Measurements from ENCODE around the gene BMP4.

BMP4 gene

DNA sequence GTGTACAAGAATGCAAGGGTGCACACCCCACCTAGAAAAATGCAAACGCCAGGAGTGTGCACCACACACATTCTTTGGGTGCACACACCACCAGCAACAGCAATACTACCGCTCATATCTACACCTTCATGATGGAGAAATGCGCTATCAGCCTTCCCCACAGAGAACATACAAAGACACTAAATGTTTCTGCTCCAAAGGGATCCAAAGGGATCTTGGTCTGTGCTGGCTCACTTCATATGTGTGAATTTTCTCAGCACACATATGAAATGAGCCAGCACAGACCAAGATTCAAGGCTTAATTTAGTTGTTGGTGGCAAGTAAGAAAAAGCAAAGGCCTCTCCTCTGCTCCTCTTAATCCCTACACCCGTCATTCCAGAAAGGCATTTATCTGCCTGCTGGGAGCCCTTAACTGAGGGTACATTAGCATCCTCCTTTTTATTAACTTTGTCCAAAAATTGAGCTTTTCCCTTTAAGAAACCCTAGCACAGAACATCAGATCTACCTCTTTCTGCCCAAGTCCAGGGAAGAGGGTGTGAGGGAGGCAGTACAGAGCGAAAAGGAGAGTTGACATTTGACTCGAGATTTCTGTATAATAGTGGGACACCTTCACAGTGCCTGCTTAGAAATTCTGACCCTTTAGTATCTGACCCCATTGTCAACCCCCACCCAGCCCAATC lies 8.3 kb downstream of the BMP4 start:
- no peak for ATAC-seq (replicated peaks; ENCODE audit: extremely low read depth, poor library complexity, severe bottlenecking)
- DNase-seq (ENCODE audit: low spot score in 2 of 2), result no peak
- Mint-ChIP-seq H3K27me3 (peaks cover 46% of the 10 kb centered on the region), H3K4me1 (no peaks in the 10 kb centered on the region), H3K27ac (ENCODE audit: low read depth) (no peak overlapping the region), H3K4me3 (no peak overlapping the region), H3K9me3 (no peaks in the 10 kb centered on the region), H3K36me3 (ENCODE audit: insufficient read depth) (peaks cover 2% of the 10 kb centered on the region)

GRCh38 chr14:53947452-53948204 lies 9.0 kb downstream of the BMP4 start:
- peaks cover 41% of the 10 kb centered on the region for H3K27me3 Mint-ChIP-seq
- H3K9me3 Mint-ChIP-seq, result no peaks in the 10 kb centered on the region
- H3K4me1 Mint-ChIP-seq, result no peaks in the 10 kb centered on the region

GRCh38 chr14:53947094-53947445 lies 9.6 kb downstream of the BMP4 start:
- H3K27ac Mint-ChIP-seq (ENCODE audit: low read depth), result no peak overlapping the region

More at GRCh38 chr14:53947452-53948204, 9.0 kb downstream of the BMP4 start:
- Mint-ChIP-seq H3K36me3 (ENCODE audit: insufficient read depth) (peaks cover 2% of the 10 kb centered on the region), H3K27ac (ENCODE audit: low read depth) (no peak overlapping the region), H3K4me3 (no peak overlapping the region)
- ATAC-seq (replicated peaks; ENCODE audit: extremely low read depth, poor library complexity, severe bottlenecking), result no peak
- no peak for DNase-seq (ENCODE audit: low spot score in 2 of 2)

GRCh38 chr14:53946404-53947093 lies 10.1 kb downstream of the BMP4 start:
- no peak for ATAC-seq (replicated peaks; ENCODE audit: extremely low read depth, poor library complexity, severe bottlenecking)
- Mint-ChIP-seq H3K27ac (ENCODE audit: low read depth) (no peak overlapping the region), H3K4me3 (no peak overlapping the region), H3K4me1 (no peaks in the 10 kb centered on the region), H3K27me3 (peaks cover 30% of the 10 kb centered on the region), H3K9me3 (no peaks in the 10 kb centered on the region), H3K36me3 (ENCODE audit: insufficient read depth) (peaks cover 2% of the 10 kb centered on the region)
- DNase-seq (ENCODE audit: low spot score in 2 of 2), result no peak

More at GRCh38 chr14:53947094-53947445, 9.6 kb downstream of the BMP4 start:
- Mint-ChIP-seq H3K36me3 (ENCODE audit: insufficient read depth) (peaks cover 1% of the 10 kb centered on the region), H3K27me3 (peaks cover 35% of the 10 kb centered on the region), H3K4me3 (no peak overlapping the region), H3K4me1 (no peaks in the 10 kb centered on the region), H3K9me3 (no peaks in the 10 kb centered on the region)
- ATAC-seq (replicated peaks; ENCODE audit: extremely low read depth, poor library complexity, severe bottlenecking) (no peak), DNase-seq (ENCODE audit: low spot score in 2 of 2) (no peak)

GRCh38 chr14:53946071-53946403 lies 10.6 kb downstream of the BMP4 start:
- DNase-seq (ENCODE audit: low spot score in 2 of 2) (no peak), ATAC-seq (replicated peaks; ENCODE audit: extremely low read depth, poor library complexity, severe bottlenecking) (no peak)
- Mint-ChIP-seq H3K4me3 (no peak overlapping the region), H3K27ac (ENCODE audit: low read depth) (no peak overlapping the region), H3K4me1 (no peaks in the 10 kb centered on the region), H3K36me3 (ENCODE audit: insufficient read depth) (peaks cover 2% of the 10 kb centered on the region), H3K9me3 (no peaks in the 10 kb centered on the region), H3K27me3 (peaks cover 27% of the 10 kb centered on the region)

GRCh38 chr14:53943751-53944083 lies 12.9 kb downstream of the BMP4 start:
- Mint-ChIP-seq H3K4me3 (no peak overlapping the region), H3K27me3 (peaks cover 18% of the 10 kb centered on the region), H3K36me3 (ENCODE audit: insufficient read depth) (peaks cover 2% of the 10 kb centered on the region), H3K27ac (ENCODE audit: low read depth) (no peak overlapping the region), H3K9me3 (no peaks in the 10 kb centered on the region), H3K4me1 (no peaks in the 10 kb centered on the region)
- ATAC-seq (replicated peaks; ENCODE audit: extremely low read depth, poor library complexity, severe bottlenecking) (no peak), DNase-seq (ENCODE audit: low spot score in 2 of 2) (no peak)

DNA sequence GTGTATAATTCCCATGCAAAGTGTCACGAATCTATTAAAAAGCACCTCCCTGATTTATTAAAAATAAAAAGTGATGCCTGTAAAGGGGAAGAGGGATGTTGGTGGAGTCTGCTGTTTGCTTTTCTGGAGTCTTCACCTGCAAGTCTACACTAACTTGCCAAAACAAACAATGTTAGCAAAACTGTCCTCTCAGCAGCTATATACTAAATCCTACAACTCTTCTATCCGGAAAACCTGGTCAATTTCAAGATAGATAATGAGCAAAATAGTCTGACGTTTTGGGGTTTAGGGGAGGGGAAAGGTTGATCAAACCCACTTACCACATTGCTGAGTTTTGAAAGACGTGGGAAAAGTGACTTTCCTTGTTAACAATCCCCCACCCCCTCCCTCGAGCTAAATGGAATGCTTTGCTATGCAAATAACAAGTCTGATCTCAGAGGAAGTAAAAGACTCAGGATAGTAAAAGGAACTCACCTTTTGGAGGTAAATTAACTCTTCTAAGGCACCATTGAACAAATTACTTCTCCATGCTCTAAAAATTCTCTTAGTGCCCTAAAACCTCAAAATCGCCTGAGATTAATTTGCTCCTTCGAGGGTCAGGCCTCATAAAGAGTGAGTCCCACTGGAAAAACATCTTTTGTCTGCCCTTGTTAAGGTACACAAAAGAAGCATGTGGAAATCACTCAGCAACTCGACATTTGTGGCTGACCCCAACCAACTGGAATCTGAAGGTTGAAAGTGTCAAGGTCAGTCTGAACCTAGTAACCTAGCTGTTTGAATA lies 13.5 kb downstream of the BMP4 start:
- DNase-seq (ENCODE audit: low spot score in 2 of 2) (no peak), ATAC-seq (replicated peaks; ENCODE audit: extremely low read depth, poor library complexity, severe bottlenecking) (no peak)
- no peaks in the 10 kb centered on the region for H3K4me1 Mint-ChIP-seq
- H3K9me3 Mint-ChIP-seq, result no peaks in the 10 kb centered on the region
- no peak overlapping the region for H3K4me3 Mint-ChIP-seq
- H3K36me3 Mint-ChIP-seq (ENCODE audit: insufficient read depth), result peaks cover 2% of the 10 kb centered on the region
- H3K27ac Mint-ChIP-seq (ENCODE audit: low read depth), result no peak overlapping the region
- H3K27me3 Mint-ChIP-seq, result peaks cover 18% of the 10 kb centered on the region

GRCh38 chr14:53938136-53938837 lies 18.3 kb downstream of the BMP4 start:
- Mint-ChIP-seq H3K27me3 (peaks cover under 1% of the 10 kb centered on the region), H3K4me1 (no peaks in the 10 kb centered on the region), H3K27ac (ENCODE audit: low read depth) (no peak overlapping the region), H3K4me3 (no peak overlapping the region), H3K9me3 (no peaks in the 10 kb centered on the region), H3K36me3 (ENCODE audit: insufficient read depth) (peaks cover 2% of the 10 kb centered on the region)
- ATAC-seq (replicated peaks; ENCODE audit: extremely low read depth, poor library complexity, severe bottlenecking) (no peak), DNase-seq (ENCODE audit: low spot score in 2 of 2) (no peak)

GRCh38 chr14:53934778-53935414 lies 21.7 kb downstream of the BMP4 start:
- no peaks in the 10 kb centered on the region for H3K36me3 Mint-ChIP-seq (ENCODE audit: insufficient read depth)
- no peaks in the 10 kb centered on the region for H3K4me1 Mint-ChIP-seq
- DNase-seq (ENCODE audit: low spot score in 2 of 2), result no peak
- no peak overlapping the region for H3K4me3 Mint-ChIP-seq
- H3K9me3 Mint-ChIP-seq, result no peaks in the 10 kb centered on the region
- H3K27ac Mint-ChIP-seq (ENCODE audit: low read depth), result no peak overlapping the region
- ATAC-seq (replicated peaks; ENCODE audit: extremely low read depth, poor library complexity, severe bottlenecking), result no peak
- no peaks in the 10 kb centered on the region for H3K27me3 Mint-ChIP-seq

- DNase-seq (ENCODE audit: low spot score in 2 of 2), result no peak
- no peaks in the 10 kb centered on the region for H3K27me3 Mint-ChIP-seq
- no peak for ATAC-seq (replicated peaks; ENCODE audit: extremely low read depth, poor library complexity, severe bottlenecking)
- H3K4me1 Mint-ChIP-seq, result no peaks in the 10 kb centered on the region
- H3K4me3 Mint-ChIP-seq, result no peak overlapping the region
- no peak overlapping the region for H3K27ac Mint-ChIP-seq (ENCODE audit: low read depth)
- no peaks in the 10 kb centered on the region for H3K9me3 Mint-ChIP-seq
- no peaks in the 10 kb centered on the region for H3K36me3 Mint-ChIP-seq (ENCODE audit: insufficient read depth)
Measured at GRCh38 chr14:53932966-53933365, 23.7 kb downstream of the BMP4 start.

GRCh38 chr14:53929871-53930715 lies 26.5 kb downstream of the BMP4 start:
- Mint-ChIP-seq H3K9me3 (no peaks in the 10 kb centered on the region), H3K4me1 (no peaks in the 10 kb centered on the region), H3K4me3 (no peak overlapping the region), H3K27ac (ENCODE audit: low read depth) (no peak overlapping the region), H3K27me3 (no peaks in the 10 kb centered on the region), H3K36me3 (ENCODE audit: insufficient read depth) (no peaks in the 10 kb centered on the region)
- ATAC-seq (replicated peaks; ENCODE audit: extremely low read depth, poor library complexity, severe bottlenecking), result no peak
- no peak for DNase-seq (ENCODE audit: low spot score in 2 of 2)
